SK-N-SH treated with all-trans-retinoic acid at 6 μM for 48 hours (cell line): ENCODE measurements around the gene ROBO1.

ENCODE experiments used
- ATAC-seq: fragments of 200-7000 bp; cut with Tn5 transposase; 3 replicates; pipeline ENCODE4 v1.9.1; 2020; ENCODE audit warnings: mild to moderate bottlenecking, moderate library complexity
- ARNTL ChIP-seq: fragments of 450-650 bp; formaldehyde crosslinking; IDR thresholded peaks from 2 replicates; pipeline ENCODE4 v1.5.0; 2020; ENCODE audit warnings: low read depth, mild to moderate bottlenecking, moderate library complexity, borderline replicate concordance
- BACH2 ChIP-seq: fragments of 250-450 bp; sonication (Bioruptor Pico); IDR thresholded peaks from 2 replicates; pipeline ENCODE4 v1.9.0; 2021; ENCODE audit warnings: mild to moderate bottlenecking, borderline replicate concordance
- CSDC2 ChIP-seq: fragments of 250-450 bp; sonication (Bioruptor Pico); IDR thresholded peaks from 2 replicates; pipeline ENCODE4 v1.5.0; 2020; ENCODE audit warnings: mild to moderate bottlenecking, moderate library complexity
- CSRNP3 ChIP-seq: fragments of 250-450 bp; sonication (Bioruptor Pico); IDR thresholded peaks from 2 replicates; pipeline ENCODE4 v1.5.1; 2021; ENCODE audit warnings: mild to moderate bottlenecking, moderate library complexity
- ESRRG ChIP-seq: fragments of 250-450 bp; sonication (Bioruptor Pico); IDR thresholded peaks from 2 replicates; pipeline ENCODE4 v1.6.1; 2021; ENCODE audit warnings: mild to moderate bottlenecking
- GLIS3 ChIP-seq: fragments of 250-450 bp; sonication (Bioruptor Pico); IDR thresholded peaks from 2 replicates; pipeline ENCODE4 v1.5.0; 2020; ENCODE audit warnings: mild to moderate bottlenecking, moderate library complexity
- ISL1 ChIP-seq: fragments of 250-450 bp; sonication (Bioruptor Pico); IDR thresholded peaks from 2 replicates; pipeline ENCODE4 v2.1.2; 2022; ENCODE audit warnings: mild to moderate bottlenecking, moderate library complexity
- OSR1 ChIP-seq: fragments of 250-450 bp; sonication (Bioruptor Pico); IDR thresholded peaks from 2 replicates; pipeline ENCODE4 v1.8.0; 2022; ENCODE audit warnings: moderate library complexity, mild to moderate bottlenecking, inconsistent platforms
- POU6F1 ChIP-seq: fragments of 250-450 bp; sonication (Bioruptor Pico); IDR thresholded peaks from 2 replicates; pipeline ENCODE4 v1.8.0; 2021; ENCODE audit warnings: low read depth, mild to moderate bottlenecking, moderate library complexity, borderline replicate concordance
- PPARA ChIP-seq: fragments of 250-450 bp; sonication (Bioruptor Pico); IDR thresholded peaks from 2 replicates; pipeline ENCODE4 v1.5.0; 2020; ENCODE audit warnings: mild to moderate bottlenecking, borderline replicate concordance
- RARB ChIP-seq: fragments of 250-450 bp; sonication (Bioruptor Pico); IDR thresholded peaks from 2 replicates; pipeline ENCODE4 v1.8.0; 2021; ENCODE audit warnings: mild to moderate bottlenecking, moderate library complexity
- TOX ChIP-seq: fragments of 250-450 bp; sonication (Bioruptor Pico); IDR thresholded peaks from 2 replicates; pipeline ENCODE4 v1.8.0; 2021; ENCODE audit warnings: mild to moderate bottlenecking, moderate library complexity, borderline replicate concordance
- ZC3H10 ChIP-seq: fragments of 250-450 bp; sonication (Bioruptor Pico); IDR thresholded peaks from 2 replicates; pipeline ENCODE4 v1.5.1; 2021; ENCODE audit warnings: mild to moderate bottlenecking, moderate library complexity
- ZFP3 ChIP-seq: fragments of 250-450 bp; sonication (Bioruptor Pico); IDR thresholded peaks from 2 replicates; pipeline ENCODE4 v1.5.0; 2020; ENCODE audit warnings: mild to moderate bottlenecking, moderate library complexity
- ZFP30 ChIP-seq: fragments of 450-650 bp; formaldehyde crosslinking; IDR thresholded peaks from 2 replicates; pipeline ENCODE4 v1.5.0; 2022; ENCODE audit warnings: mild to moderate bottlenecking, moderate library complexity
- ZNF565 ChIP-seq: fragments of 450-650 bp; formaldehyde crosslinking; conservative IDR thresholded peaks from 2 replicates; pipeline ENCODE4 v1.5.0; 2020; ENCODE audit warnings: low read depth, mild to moderate bottlenecking, moderate library complexity
- ZNF70 ChIP-seq: fragments of 450-650 bp; formaldehyde crosslinking; IDR thresholded peaks from 2 replicates; pipeline ENCODE4 v1.5.0; 2020; ENCODE audit warnings: mild to moderate bottlenecking, moderate library complexity
- ZNF8 ChIP-seq: fragments of 450-650 bp; formaldehyde crosslinking; IDR thresholded peaks from 2 replicates; pipeline ENCODE4 v1.5.0; 2020; ENCODE audit warnings: mild to moderate bottlenecking, moderate library complexity
- TF ChIP-seq, protein P1 (sequence below): fragments of 250-450 bp; sonication (Bioruptor Pico); IDR thresholded peaks from 2 replicates; pipeline ENCODE4 v1.5.0; 2020; ENCODE audit warnings: mild to moderate bottlenecking, moderate library complexity
- TF ChIP-seq, protein P2 (sequence below): fragments of 250-450 bp; sonication (Bioruptor Pico); IDR thresholded peaks from 2 replicates; pipeline ENCODE4 v1.5.1; 2020; ENCODE audit warnings: low read depth, mild to moderate bottlenecking, moderate library complexity
- TF ChIP-seq, protein P3 (sequence below): fragments of 250-450 bp; sonication (Bioruptor Pico); IDR thresholded peaks from 2 replicates; pipeline ENCODE4 v1.8.0; 2020; ENCODE audit warnings: mild to moderate bottlenecking, moderate library complexity, borderline replicate concordance

ROBO1 gene

DNA sequence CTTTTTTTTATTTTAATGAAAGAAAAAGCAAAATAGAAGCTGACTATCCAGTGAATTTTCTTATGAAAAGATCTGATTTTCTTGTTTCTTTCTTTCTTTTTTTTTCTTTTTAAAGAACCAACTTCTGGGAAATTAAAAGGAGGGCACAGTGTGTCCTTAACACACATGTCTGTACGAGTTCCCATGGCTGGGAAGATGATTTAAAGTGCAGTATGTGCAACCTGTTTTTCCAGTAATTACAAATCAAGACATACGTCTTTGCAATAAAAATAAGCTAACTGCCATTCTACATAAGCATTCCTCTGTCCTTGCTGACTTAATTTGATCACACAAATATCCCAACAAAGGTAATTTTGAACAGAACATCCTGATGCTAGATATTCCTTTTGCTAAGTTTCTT, 416.1 kb downstream of the ROBO1 start (continued):
- no peak for TF ChIP-seq TOX (CRISPR knock-in tag)
- TF ChIP-seq, all 23 proteins: peak for 0

GRCh38 chr3:79344876-79345871, 422.6 kb downstream of the ROBO1 start:
- TF ChIP-seq, protein P1, sequence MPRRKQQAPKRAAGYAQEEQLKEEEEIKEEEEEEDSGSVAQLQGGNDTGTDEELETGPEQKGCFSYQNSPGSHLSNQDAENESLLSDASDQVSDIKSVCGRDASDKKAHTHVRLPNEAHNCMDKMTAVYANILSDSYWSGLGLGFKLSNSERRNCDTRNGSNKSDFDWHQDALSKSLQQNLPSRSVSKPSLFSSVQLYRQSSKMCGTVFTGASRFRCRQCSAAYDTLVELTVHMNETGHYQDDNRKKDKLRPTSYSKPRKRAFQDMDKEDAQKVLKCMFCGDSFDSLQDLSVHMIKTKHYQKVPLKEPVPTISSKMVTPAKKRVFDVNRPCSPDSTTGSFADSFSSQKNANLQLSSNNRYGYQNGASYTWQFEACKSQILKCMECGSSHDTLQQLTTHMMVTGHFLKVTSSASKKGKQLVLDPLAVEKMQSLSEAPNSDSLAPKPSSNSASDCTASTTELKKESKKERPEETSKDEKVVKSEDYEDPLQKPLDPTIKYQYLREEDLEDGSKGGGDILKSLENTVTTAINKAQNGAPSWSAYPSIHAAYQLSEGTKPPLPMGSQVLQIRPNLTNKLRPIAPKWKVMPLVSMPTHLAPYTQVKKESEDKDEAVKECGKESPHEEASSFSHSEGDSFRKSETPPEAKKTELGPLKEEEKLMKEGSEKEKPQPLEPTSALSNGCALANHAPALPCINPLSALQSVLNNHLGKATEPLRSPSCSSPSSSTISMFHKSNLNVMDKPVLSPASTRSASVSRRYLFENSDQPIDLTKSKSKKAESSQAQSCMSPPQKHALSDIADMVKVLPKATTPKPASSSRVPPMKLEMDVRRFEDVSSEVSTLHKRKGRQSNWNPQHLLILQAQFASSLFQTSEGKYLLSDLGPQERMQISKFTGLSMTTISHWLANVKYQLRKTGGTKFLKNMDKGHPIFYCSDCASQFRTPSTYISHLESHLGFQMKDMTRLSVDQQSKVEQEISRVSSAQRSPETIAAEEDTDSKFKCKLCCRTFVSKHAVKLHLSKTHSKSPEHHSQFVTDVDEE = no peak
- TF ChIP-seq TOX (CRISPR knock-in tag) (no peak), ZNF8 (CRISPR knock-in tag) (no peak), ZC3H10 (CRISPR knock-in tag) (no peak), ZNF565 (no peak), ZNF70 (CRISPR knock-in tag) (no peak), CSDC2 (CRISPR knock-in tag) (no peak), PPARA (CRISPR knock-in tag) (no peak), ISL1 (CRISPR knock-in tag) (no peak), POU6F1 (CRISPR knock-in tag) (no peak), ESRRG (CRISPR knock-in tag) (no peak), RARB (CRISPR knock-in tag) (no peak), ZFP30 (no peak), OSR1 (CRISPR knock-in tag) (no peak), ZFP3 (CRISPR knock-in tag) (no peak), ARNTL (CRISPR knock-in tag) (no peak), CSRNP3 (no peak)
- TF ChIP-seq, protein P2, sequence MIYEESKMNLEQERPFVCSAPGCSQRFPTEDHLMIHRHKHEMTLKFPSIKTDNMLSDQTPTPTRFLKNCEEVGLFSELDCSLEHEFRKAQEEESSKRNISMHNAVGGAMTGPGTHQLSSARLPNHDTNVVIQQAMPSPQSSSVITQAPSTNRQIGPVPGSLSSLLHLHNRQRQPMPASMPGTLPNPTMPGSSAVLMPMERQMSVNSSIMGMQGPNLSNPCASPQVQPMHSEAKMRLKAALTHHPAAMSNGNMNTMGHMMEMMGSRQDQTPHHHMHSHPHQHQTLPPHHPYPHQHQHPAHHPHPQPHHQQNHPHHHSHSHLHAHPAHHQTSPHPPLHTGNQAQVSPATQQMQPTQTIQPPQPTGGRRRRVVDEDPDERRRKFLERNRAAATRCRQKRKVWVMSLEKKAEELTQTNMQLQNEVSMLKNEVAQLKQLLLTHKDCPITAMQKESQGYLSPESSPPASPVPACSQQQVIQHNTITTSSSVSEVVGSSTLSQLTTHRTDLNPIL = no peak
- TF ChIP-seq, all 23 proteins: peak for 0
- ATAC-seq = no peak

DNA sequence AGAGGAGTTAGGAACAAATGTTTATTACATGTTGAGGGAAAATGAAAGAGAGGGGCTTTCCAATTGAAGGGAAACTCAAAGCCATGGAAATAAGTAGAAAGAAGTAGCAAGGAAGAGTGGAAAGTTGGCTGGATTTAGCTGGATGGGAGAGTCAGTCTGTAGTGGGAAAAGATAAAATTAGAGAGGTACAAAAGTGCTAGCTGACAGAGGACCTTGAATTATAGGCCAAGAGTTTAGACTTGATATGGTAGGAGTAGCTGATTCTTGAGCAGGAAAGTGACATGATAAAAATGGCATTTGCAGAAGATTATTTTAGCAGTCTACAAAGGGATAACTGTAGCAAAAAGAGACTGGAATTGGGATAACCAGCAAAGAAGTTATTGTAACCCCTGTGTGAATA, 425.8 kb downstream of the ROBO1 start:
- no peak for TF ChIP-seq BACH2 (CRISPR knock-in tag)
- TF ChIP-seq CSRNP3 = no peak
- no peak for TF ChIP-seq ZNF70 (CRISPR knock-in tag)
- TF ChIP-seq ZFP30 = no peak
- TF ChIP-seq RARB (CRISPR knock-in tag) = no peak
- TF ChIP-seq OSR1 (CRISPR knock-in tag) = no peak
- TF ChIP-seq ESRRG (CRISPR knock-in tag) = no peak
- TF ChIP-seq, protein P1 = no peak
- TF ChIP-seq, protein P3, sequence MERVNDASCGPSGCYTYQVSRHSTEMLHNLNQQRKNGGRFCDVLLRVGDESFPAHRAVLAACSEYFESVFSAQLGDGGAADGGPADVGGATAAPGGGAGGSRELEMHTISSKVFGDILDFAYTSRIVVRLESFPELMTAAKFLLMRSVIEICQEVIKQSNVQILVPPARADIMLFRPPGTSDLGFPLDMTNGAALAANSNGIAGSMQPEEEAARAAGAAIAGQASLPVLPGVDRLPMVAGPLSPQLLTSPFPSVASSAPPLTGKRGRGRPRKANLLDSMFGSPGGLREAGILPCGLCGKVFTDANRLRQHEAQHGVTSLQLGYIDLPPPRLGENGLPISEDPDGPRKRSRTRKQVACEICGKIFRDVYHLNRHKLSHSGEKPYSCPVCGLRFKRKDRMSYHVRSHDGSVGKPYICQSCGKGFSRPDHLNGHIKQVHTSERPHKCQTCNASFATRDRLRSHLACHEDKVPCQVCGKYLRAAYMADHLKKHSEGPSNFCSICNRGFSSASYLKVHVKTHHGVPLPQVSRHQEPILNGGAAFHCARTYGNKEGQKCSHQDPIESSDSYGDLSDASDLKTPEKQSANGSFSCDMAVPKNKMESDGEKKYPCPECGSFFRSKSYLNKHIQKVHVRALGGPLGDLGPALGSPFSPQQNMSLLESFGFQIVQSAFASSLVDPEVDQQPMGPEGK (CRISPR knock-in tag) = no peak
- no peak for TF ChIP-seq GLIS3 (CRISPR knock-in tag)
- TF ChIP-seq POU6F1 (CRISPR knock-in tag) = no peak
- TF ChIP-seq, all 23 proteins: peak for 0
- ATAC-seq = no peak
